Measurements from ENCODE around the gene BRDT. TPM values are rescaled to one million over a fixed set of nuclear protein-coding genes. Genes with fewer than 3 reads are reported as not detected.

BRDT gene
- total RNA-seq, 1 donor from 2014 or later, result not detected

DNA sequence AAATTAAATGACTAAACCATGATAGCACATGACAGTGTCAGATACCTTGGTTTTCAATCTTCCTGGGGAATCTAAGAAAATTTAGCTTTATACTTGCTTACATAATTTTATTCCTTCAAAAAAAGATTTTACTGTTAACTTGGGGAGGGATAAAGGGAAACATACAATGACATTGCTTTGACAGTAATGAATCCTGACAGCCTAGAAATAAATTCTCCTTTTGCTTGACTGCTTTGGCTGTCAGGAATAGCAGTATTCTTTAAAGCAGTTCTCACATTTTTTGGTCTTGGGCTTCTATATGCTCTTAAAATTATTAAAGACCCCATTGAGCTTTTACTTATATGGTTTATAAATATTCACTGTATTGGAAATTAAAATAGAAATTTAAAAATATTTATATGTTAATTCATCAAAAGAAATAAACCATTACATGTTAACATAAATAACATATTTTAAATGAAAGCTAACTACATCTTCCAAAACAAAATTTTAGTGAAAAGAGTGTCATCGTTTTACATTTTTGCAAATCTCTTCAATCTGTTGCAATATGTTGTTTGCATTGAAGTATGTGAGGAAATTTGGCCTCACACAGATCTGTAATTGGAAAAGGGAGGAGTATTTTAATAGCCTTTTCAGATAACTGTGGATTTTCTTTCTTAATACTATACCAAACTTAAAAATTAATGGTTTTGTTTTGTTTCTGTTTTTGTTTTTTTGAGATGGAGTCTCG is 96.7 kb downstream of the BRDT start:
- intact Hi-C loops (cut with DNase I), result no loop called here
- ATAC-seq, result no peak
- no peak for DNase-seq (ENCODE audit: low spot score)

DNA sequence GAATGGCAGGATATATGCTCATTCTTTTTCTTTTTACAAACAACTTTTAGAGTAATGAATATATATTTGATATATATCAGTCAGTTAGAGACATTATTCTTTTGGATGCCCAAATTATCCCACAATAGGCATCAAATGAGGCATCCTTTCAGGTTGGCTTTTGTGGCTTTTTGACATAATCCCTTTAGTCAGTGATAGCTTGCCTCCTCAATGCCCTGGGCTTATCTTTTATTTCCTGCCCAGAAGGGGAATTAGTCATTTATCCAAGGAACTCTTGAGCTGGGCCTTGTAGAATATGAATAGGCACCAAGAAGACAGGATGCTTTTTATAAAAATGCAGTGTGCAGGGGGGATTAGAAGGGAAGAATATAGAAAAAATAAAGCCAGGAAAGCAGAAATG is 102.7 kb downstream of the BRDT start:
- intact Hi-C loops (cut with DNase I), result no loop called here
- no peak for DNase-seq (ENCODE audit: low spot score)
- ATAC-seq, result no peak

Other genes with a start within 250 kb of the BRDT start
- gene TGFBR3, start 63.2 kb upstream of the BRDT start, total RNA-seq, result 109 TPM
- 0.58 TPM for gene EPHX4, start 80.6 kb downstream of the BRDT start, total RNA-seq
- gene SETSIP, start 126.0 kb downstream of the BRDT start, total RNA-seq, result not detected
- 14.9 TPM for gene BTBD8, start 130.9 kb downstream of the BRDT start, total RNA-seq